ENCODE results near the gene PDSS2. TPM values are rescaled to one million over a fixed set of nuclear protein-coding genes. Genes with fewer than 3 reads are reported as not detected.

PDSS2 gene
- total RNA-seq, 4 donors from 2014 or later = 18.6 to 32.3 (median 25.6) TPM

DNA sequence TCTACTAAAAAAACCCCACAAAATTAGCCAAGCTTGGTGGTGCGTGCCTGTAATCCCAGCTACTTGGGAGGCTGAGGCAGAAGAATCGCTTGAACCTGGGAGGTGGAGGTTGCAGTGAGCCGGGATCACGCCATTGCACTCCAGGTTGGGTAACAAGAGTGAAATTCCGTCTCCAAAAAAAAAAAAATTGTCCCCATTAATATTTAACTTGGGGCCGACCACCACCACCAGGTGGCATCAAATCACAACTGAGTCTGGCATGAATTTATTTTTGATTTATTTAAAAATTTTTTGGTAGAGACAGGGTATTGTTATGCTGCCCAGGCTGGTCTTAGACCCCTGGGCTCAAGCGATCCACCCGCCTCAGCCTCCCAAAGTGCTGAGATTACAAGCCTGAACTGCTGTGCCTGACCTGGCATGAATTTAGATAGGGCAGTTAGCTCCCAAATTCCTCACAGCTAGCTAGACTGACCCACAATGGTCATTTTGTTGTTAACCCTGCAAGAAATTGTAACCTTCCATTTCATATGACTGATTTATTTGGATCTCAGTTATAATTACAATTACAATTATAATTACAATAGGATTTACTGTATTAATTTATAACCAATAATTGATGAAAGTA, 326.9 kb downstream of the PDSS2 start:
- no peaks in the 10 kb centered on the region for H3K36me3 ChIP-seq
- DNase-seq = peak; percentile 42 to 48
- no peaks in the 10 kb centered on the region for H3K9me3 ChIP-seq
- H3K4me1 ChIP-seq = no peaks in the 10 kb centered on the region
- H3K27ac ChIP-seq = no peak overlapping the region
- intact Hi-C loops (cut with DNase I) = no loop called here
- no peak overlapping the region for H3K4me3 ChIP-seq (replicated peaks in 1 of 3)
- H3K27me3 ChIP-seq = no peaks in the 10 kb centered on the region
- no peak for TF ChIP-seq POLR2A (IDR thresholded peaks at IDR 0.05)
- TF ChIP-seq, protein P1, sequence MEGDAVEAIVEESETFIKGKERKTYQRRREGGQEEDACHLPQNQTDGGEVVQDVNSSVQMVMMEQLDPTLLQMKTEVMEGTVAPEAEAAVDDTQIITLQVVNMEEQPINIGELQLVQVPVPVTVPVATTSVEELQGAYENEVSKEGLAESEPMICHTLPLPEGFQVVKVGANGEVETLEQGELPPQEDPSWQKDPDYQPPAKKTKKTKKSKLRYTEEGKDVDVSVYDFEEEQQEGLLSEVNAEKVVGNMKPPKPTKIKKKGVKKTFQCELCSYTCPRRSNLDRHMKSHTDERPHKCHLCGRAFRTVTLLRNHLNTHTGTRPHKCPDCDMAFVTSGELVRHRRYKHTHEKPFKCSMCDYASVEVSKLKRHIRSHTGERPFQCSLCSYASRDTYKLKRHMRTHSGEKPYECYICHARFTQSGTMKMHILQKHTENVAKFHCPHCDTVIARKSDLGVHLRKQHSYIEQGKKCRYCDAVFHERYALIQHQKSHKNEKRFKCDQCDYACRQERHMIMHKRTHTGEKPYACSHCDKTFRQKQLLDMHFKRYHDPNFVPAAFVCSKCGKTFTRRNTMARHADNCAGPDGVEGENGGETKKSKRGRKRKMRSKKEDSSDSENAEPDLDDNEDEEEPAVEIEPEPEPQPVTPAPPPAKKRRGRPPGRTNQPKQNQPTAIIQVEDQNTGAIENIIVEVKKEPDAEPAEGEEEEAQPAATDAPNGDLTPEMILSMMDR (IDR thresholded peaks at IDR 0.05) = peak in 5 of 6 experiments; percentile 14 to 56 (median 48)
- whole genome bisulfite sequencing, 2 donors = 43 to 45% methylated on average over 8 of the region's 8 CpGs

DNA sequence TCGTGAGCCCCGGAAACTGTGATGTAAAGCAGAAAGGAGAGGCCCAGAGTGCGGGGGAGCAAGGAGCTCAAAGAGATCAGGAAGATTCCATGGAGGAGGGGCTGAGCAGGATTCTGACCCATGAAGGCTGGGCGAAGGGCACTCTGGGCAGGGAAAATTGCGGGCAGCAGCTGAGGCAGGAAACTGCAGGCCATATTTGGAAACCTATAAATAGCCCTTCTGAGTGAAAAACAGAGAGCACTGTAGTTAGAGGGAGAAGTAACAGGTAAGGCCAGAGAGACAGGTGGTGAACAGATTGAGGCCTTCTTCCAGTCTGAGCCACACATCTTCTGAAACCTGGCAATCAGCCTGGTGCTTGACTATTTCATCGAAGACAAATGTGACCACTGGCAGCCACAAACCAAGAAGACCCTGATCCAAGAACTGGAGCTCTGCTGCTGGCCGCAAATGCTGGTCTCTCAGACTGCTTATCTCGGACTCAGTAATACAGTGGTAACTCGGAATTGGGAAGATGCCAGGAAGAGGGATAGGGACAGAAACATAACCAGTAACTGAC, 329.9 kb downstream of the PDSS2 start:
- 76 to 79% methylated on average over 9 of the region's 9 CpGs for WGBS, 2 donors
- no peak overlapping the region for H3K27ac ChIP-seq
- H3K4me1 ChIP-seq = no peaks in the 10 kb centered on the region
- TF ChIP-seq POLR2A (IDR thresholded peaks at IDR 0.05) = no peak
- TF ChIP-seq, protein P1 (IDR thresholded peaks at IDR 0.05) = no peak
- no peak for DNase-seq
- no peak overlapping the region for H3K4me3 ChIP-seq (replicated peaks in 1 of 3)
- no peaks in the 10 kb centered on the region for H3K27me3 ChIP-seq
- intact Hi-C loops (cut with DNase I) = no loop called here
- H3K36me3 ChIP-seq = no peaks in the 10 kb centered on the region
- no peaks in the 10 kb centered on the region for H3K9me3 ChIP-seq

DNA sequence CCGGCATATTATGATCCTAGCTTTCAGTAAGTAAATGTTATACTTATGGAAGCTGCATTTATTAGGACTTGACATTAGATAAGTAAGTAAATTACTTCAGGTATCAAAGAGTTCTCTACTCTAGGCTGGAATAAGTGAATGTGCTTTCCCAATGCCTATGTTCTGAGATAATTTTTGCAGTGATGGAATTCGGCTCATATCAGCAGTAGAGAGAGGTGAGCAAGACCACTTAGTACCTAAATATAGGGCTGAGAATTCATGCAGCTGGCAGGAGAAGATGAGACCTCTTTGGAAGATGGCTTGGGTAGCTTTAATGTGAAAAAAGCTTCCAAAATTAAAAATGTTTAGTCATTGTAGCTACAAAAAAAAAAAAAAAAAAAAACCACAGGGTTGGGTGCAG, 330.8 kb downstream of the PDSS2 start:
- 88 to 89% methylated on average over 2 of the region's 2 CpGs for whole genome bisulfite sequencing, 2 donors
- intact Hi-C loops (cut with DNase I) = no loop called here

DNA sequence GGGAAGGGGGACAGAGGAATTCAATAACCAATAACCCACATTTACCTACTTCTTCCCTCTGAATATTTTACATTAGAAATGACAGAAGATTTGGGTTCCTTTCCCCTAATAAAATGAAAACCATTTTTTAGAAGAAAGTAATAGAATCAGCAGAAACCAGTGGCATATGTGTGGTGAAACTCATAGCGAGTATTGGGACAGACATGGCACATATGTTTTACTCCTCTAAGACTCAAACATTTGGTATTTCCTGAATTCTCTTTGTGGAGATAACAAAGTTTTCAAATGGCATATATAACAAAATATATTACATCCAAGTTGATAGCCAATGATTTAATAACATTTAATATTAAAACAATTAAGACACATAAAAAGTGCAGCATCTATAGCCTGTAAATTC, 331.2 kb downstream of the PDSS2 start:
- Histone ChIP-seq H3K9me3 (no peaks in the 10 kb centered on the region), H3K4me3 (replicated peaks in 1 of 3) (no peak overlapping the region), H3K4me1 (no peaks in the 10 kb centered on the region), H3K27me3 (no peaks in the 10 kb centered on the region), H3K36me3 (no peaks in the 10 kb centered on the region), H3K27ac (no peak overlapping the region)
- intact Hi-C loops (cut with DNase I) = no loop called here
- WGBS, 2 donors = 87 to 91% methylated on average over 1 of the region's 1 CpG
- no peak for TF ChIP-seq POLR2A (IDR thresholded peaks at IDR 0.05)
- TF ChIP-seq, protein P1 (IDR thresholded peaks at IDR 0.05) = no peak
- no peak for DNase-seq

More for the DNA sequence above, 330.8 kb downstream of the PDSS2 start:
- Histone ChIP-seq H3K4me3 (replicated peaks in 1 of 3) (no peak overlapping the region), H3K9me3 (no peaks in the 10 kb centered on the region), H3K27ac (no peak overlapping the region), H3K36me3 (no peaks in the 10 kb centered on the region), H3K4me1 (no peaks in the 10 kb centered on the region), H3K27me3 (no peaks in the 10 kb centered on the region)
- TF ChIP-seq, protein P1 (IDR thresholded peaks at IDR 0.05) = no peak
- no peak for TF ChIP-seq POLR2A (IDR thresholded peaks at IDR 0.05)
- DNase-seq = no peak

DNA sequence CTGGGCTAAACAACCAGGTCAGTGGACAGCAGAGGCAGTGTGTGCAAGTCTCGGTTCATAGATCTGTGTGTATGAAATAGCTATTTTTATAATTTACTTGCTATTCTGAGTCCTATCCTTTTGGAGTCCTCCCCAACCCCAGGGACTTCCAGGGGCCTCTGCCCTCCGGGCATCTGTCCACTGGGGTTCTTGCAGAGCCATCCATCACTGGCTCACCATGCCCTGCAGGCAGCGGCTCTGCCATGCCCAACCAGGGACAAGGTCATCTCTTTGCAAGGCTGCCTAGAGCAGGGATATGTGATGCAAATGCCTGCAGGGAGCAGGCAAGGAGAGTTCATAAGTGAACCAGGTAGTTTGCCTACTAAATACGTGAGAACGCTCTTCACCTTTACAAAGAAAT, 333.6 kb downstream of the PDSS2 start:
- intact Hi-C loops (cut with DNase I) = no loop called here
- no peak for DNase-seq
- Histone ChIP-seq H3K9me3 (no peaks in the 10 kb centered on the region), H3K4me1 (no peaks in the 10 kb centered on the region), H3K36me3 (no peaks in the 10 kb centered on the region), H3K27me3 (no peaks in the 10 kb centered on the region), H3K27ac (no peak overlapping the region), H3K4me3 (replicated peaks in 1 of 3) (no peak overlapping the region)
- TF ChIP-seq, protein P1 (IDR thresholded peaks at IDR 0.05) = no peak
- no peak for TF ChIP-seq POLR2A (IDR thresholded peaks at IDR 0.05)
- 78 to 89% methylated on average over 5 of the region's 5 CpGs for WGBS, 2 donors
